ENCODE results near the gene CHKA. TPM values are rescaled to one million over a fixed set of nuclear protein-coding genes. Genes with fewer than 3 reads are reported as not detected.
A peak's percentile ranks its signal among the peaks of the same experiment; 100 is the strongest.

Gene CHKA
- total and polyA plus RNA-seq, 9 of the 15 experiments (the other 6 are each of a cell fraction or from before 2014, with no cell fraction given) = 3.6 to 37.0 (median 30.2) TPM

DNA sequence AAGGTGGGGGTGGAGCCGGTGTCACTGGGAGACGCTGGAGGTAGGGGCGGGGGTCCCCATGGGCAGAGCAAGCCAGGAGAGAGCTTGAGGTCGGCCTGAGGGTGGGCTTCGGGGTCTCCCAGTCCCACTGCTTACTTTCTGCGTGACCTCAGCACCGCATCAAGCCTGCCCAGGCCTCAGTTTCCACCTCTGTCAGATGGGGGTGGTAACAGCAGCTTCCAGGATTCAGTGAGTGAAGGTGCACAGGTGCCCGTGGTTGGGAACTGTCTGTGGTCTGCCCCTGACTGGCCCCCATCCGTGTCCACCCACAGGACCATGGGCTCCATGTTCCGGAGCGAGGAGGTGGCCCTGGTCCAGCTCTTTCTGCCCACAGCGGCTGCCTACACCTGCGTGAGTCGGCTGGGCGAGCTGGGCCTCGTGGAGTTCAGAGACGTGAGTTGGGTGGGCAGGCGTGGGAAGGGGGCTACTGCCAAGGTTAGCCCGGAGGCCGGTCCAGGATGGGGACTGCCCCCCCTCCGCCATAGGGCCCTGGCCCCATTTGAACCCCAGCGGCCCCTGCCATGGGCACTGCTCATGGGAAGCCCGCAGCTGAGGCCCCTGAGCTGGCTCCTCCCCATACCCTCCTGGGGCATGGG, 80.1 kb downstream of the CHKA start:
- FAIRE-seq = no peak
- Histone ChIP-seq H2AFZ (ENCODE audit: low read depth, low read length) (no peak overlapping the region), H3K79me2 (ENCODE audit: control insufficient read depth, insufficient read depth, low read length) (peaks cover 37% of the 10 kb centered on the region), H3K36me3 (ENCODE audit: control insufficient read depth, insufficient read depth, low read length) (peaks cover 54% of the 10 kb centered on the region; the same call in 2 of the 3 replicates), H3K9me3 (replicated peaks; ENCODE audit: control insufficient read depth, insufficient read depth, low read depth, low read length) (no peaks in the 10 kb centered on the region), H3K4me2 (ENCODE audit: insufficient read depth, low read length) (peak overlapping the region; percentile 74), H3K27ac (ENCODE audit: extremely low read depth, low read depth, low read length) (peak overlapping the region; percentile 83), H3K4me1 (replicated peaks in 1 of 2; ENCODE audit: control insufficient read depth in 2 of 2, insufficient read depth in 2 of 2, low read length in 2 of 2) (peaks cover 44 to 95% of the 10 kb centered on the region in 2 experiments), H3K27me3 (ENCODE audit: control insufficient read depth in 2 of 2, insufficient read depth in 2 of 2, low read length in 2 of 2) (no peaks in the 10 kb centered on the region), H3K9me1 (ENCODE audit: control insufficient read depth, insufficient read depth, low read length) (no peaks in the 10 kb centered on the region), H3K4me3 (peak overlapping the region; percentile 92), H4K20me1 (replicated peaks; ENCODE audit: control insufficient read depth, insufficient read depth, low read length) (peaks cover 4% of the 10 kb centered on the region; the same call in 1 of the 2 replicates), H3K9ac (ENCODE audit: insufficient read depth in 1 of 2, low read depth in 2 of 2, low read length in 2 of 2) (peak overlapping the region; percentile 72 to 90; a peak in 3 of 4 replicates)
- in situ Hi-C loops (cut with MboI) = no loop called here
- ATAC-seq = no peak
- no peak for DNase-seq (ENCODE audit: extremely low read depth in 1 of 4, low spot score in 3 of 4)
- CTCF ChIA-PET (ENCODE audit: low intra/inter-chr PET ratio) = interaction anchor here (0.6 kb wide), 1 partner anchor 272 kb away, joined by 3 read pairs; no protein-coding TSS in a partner anchor
- POLR2A ChIA-PET = interaction anchor here (1.6 to 4.9 kb wide), 4 partner anchors 10 to 44 kb away, joined by 4 to 55 read pairs (median 8); partner anchors contain the start of gene NDUFS8
- TF ChIP-seq RFX7 (CRISPR knock-in tag; IDR thresholded peaks at IDR 0.05) (no peak), ZNF740 (CRISPR knock-in tag; IDR thresholded peaks at IDR 0.05) (0 out of 2 replicates have a peak, but pooled peaks have one; percentile 10), ZNF740 (tag; IDR thresholded peaks at IDR 0.05) (0 out of 4 replicates have a peak, but pooled peaks of 1 of the 2 experiments have one; percentile 7), E2F6 (IDR thresholded peaks at IDR 0.05; ENCODE audit: borderline replicate concordance in 1 of 2, extremely low read depth in 1 of 2, insufficient read depth in 1 of 2, insufficient read length in 1 of 2, low read depth in 1 of 2, low read length in 1 of 2, poor library complexity in 1 of 2, severe bottlenecking in 1 of 2) (no peak), GATA2 (CRISPR knock-in tag; IDR thresholded peaks at IDR 0.05) (no peak), TGIF2 (CRISPR knock-in tag; IDR thresholded peaks at IDR 0.05) (no peak), ZNF143 (CRISPR knock-in tag; IDR thresholded peaks at IDR 0.05) (0 out of 2 replicates have a peak, but pooled peaks have one; percentile 9), ZNF324 (CRISPR knock-in tag; IDR thresholded peaks at IDR 0.05) (no peak)
- intact Hi-C loops (cut with micrococcal nuclease) = no loop called here
- no TSS peak for BruUV-seq (replicated peaks)
- 71% methylated on average over 15 of the region's 23 CpGs for WGBS (ENCODE audit: insufficient coverage, low coverage, missing lambda C conversion rate)
